ENCODE results near the gene CCDC32.

DNA sequence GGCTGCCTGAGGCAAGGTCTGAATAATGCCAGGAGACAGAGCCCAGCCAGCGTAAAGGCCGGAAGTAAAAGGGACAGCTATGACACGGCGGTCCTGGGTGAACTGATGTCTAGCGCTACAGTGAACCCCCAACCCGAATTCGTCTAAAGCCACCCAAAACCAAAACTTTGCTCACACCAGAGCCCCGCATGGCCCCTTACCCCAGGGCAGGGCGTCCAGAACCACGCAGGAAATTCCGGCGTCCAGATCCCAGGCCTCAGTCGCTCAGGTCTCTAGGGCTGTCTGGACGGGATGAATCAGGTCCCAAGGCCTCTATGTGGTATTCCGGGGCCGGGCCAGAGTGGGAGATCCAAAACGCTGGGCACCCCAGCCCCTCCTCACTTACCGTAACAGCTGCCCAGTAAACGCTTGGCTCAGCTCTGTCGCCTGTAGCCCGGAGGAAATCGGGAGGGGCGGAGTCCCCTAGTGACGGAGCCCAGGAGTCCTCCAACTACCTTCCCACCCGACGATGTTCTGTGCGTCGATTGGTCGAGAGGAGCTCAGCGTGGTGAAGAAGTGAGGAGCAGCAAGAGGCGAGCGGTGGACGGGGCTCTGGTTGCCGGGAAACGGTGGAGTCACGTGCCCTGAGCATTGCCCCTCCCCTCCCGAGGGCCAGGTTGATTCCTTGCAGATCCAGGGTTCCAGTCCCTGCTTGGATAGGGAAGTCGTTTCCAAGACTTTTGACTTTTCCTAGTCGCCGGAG, at the start of gene CCDC32:
- TF ChIP-seq POLR2A (IDR thresholded peaks at IDR 0.05; ENCODE audit: low read length), result peak; percentile 56
- no peak for TF ChIP-seq NR3C1 (IDR thresholded peaks at IDR 0.05)
- TF ChIP-seq CBX2 (IDR thresholded peaks at IDR 0.05; ENCODE audit: borderline replicate concordance, low read depth), result no peak
- TF ChIP-seq, protein P1, sequence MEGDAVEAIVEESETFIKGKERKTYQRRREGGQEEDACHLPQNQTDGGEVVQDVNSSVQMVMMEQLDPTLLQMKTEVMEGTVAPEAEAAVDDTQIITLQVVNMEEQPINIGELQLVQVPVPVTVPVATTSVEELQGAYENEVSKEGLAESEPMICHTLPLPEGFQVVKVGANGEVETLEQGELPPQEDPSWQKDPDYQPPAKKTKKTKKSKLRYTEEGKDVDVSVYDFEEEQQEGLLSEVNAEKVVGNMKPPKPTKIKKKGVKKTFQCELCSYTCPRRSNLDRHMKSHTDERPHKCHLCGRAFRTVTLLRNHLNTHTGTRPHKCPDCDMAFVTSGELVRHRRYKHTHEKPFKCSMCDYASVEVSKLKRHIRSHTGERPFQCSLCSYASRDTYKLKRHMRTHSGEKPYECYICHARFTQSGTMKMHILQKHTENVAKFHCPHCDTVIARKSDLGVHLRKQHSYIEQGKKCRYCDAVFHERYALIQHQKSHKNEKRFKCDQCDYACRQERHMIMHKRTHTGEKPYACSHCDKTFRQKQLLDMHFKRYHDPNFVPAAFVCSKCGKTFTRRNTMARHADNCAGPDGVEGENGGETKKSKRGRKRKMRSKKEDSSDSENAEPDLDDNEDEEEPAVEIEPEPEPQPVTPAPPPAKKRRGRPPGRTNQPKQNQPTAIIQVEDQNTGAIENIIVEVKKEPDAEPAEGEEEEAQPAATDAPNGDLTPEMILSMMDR (IDR thresholded peaks at IDR 0.05), result no peak
- TF ChIP-seq HDAC2 (IDR thresholded peaks at IDR 0.05), result no peak
- TF ChIP-seq CHD2 (IDR thresholded peaks at IDR 0.05; ENCODE audit: low read length, partially characterized antibody), result no peak

Measured in A549 (cell line).